Neural progenitor cell (in vitro differentiated cells): ENCODE results near the gene PSG6. TPM values are rescaled to one million over a fixed set of nuclear protein-coding genes. Genes with fewer than 3 reads are reported as not detected.
"Not testable (repeated sequence)": the region's sequence is repeated elsewhere in the genome, so short reads cannot be mapped to it uniquely, and the experiment has no call there.

Experiments
- DNase-seq: peaks from one replicate; pipeline ENCODE4 v3.0.0-alpha.2; 2016; ENCODE audit warnings: low spot score
- H2AFZ ChIP-seq: fragments of 200-600 bp; sonication (generic); replicated peaks from 2 replicates; pipeline ENCODE4 v1.6.1; 2016; ENCODE audit warnings: antibody characterized with exemption
- H3F3A ChIP-seq: fragments of 200-600 bp; sonication (generic); 2 replicates; pipeline ENCODE4 v1.6.1; 2016; ENCODE audit warnings: antibody characterized with exemption, low read depth
- H3K27ac ChIP-seq: fragments of 200-600 bp; sonication (generic); 2 replicates; pipeline ENCODE4 v1.5.1; 2016; ENCODE audit warnings: mild to moderate bottlenecking
- H3K27me3 ChIP-seq: fragments of 200-600 bp; sonication (generic); 2 replicates; pipeline ENCODE4 v1.6.1; 2016; ENCODE audit warnings: mild to moderate bottlenecking, moderate library complexity
- H3K36me3 ChIP-seq: fragments of 200-600 bp; sonication (generic); 2 replicates; pipeline ENCODE4 v1.5.1; 2016
- H3K4me1 ChIP-seq: fragments of 200-600 bp; sonication (generic); 2 replicates; pipeline ENCODE4 v1.6.1; 2016; ENCODE audit warnings: mixed run types
- H3K4me2 ChIP-seq: fragments of 200-600 bp; sonication (generic); 2 replicates; pipeline ENCODE4 v1.6.1; 2016
- H3K4me3 ChIP-seq: fragments of 200-600 bp; sonication (generic); 2 replicates; pipeline ENCODE4 v1.5.1; 2016
- H3K79me2 ChIP-seq: fragments of 200-600 bp; sonication (generic); 2 replicates; pipeline ENCODE4 v1.6.1; 2016; ENCODE audit warnings: low read depth
- H3K9ac ChIP-seq: fragments of 200-600 bp; sonication (generic); 2 replicates; pipeline ENCODE4 v1.6.1; 2016
- H3K9me3 ChIP-seq: fragments of 200-600 bp; sonication (generic); 2 replicates; pipeline ENCODE4 v1.5.1; 2016; ENCODE audit warnings: low read depth
- H4K20me1 ChIP-seq: fragments of 200-600 bp; sonication (generic); 2 replicates; pipeline ENCODE4 v1.6.1; 2016; ENCODE audit warnings: low read depth
- H3K27ac Mint-ChIP-seq: 3 replicates; pipeline ENCODE4 v1.8.0; 2021; ENCODE audit warnings: mixed read lengths
- H3K27me3 Mint-ChIP-seq: 2 replicates; pipeline ENCODE4 v1.8.0; 2022; ENCODE audit warnings: low read depth, mild to moderate bottlenecking, inconsistent platforms, moderate library complexity, mixed read lengths; ENCODE audit not compliant: insufficient read depth
- H3K36me3 Mint-ChIP-seq: 3 replicates; pipeline ENCODE4 v1.8.0; 2021; ENCODE audit warnings: mixed read lengths
- H3K4me1 Mint-ChIP-seq: 3 replicates; pipeline ENCODE4 v1.8.0; 2021; ENCODE audit warnings: mixed read lengths
- H3K4me3 Mint-ChIP-seq: 3 replicates; pipeline ENCODE4 v1.8.0; 2021; ENCODE audit warnings: mild to moderate bottlenecking, moderate library complexity, mixed read lengths
- H3K9me3 Mint-ChIP-seq: 3 replicates; pipeline ENCODE4 v1.8.0; 2020; ENCODE audit warnings: mixed read lengths
- EZH2 ChIP-seq: fragments of 200-600 bp; sonication (generic); IDR thresholded peaks from 2 replicates; pipeline ENCODE4 v1.6.1; 2017; ENCODE audit warnings: antibody characterized with exemption, mild to moderate bottlenecking, moderate library complexity
- EZH2phosphoT487 ChIP-seq: fragments of 200-600 bp; sonication (generic); IDR thresholded peaks from 2 replicates; pipeline ENCODE4 v1.6.1; 2017; ENCODE audit warnings: antibody characterized with exemption
- total RNA-seq: library from RNA; depleted of rRNA; stranded (reverse); fragments of >200 nt; gene quantifications from 2 replicates; pipeline ENCODE4 v1.2.3, GENCODE V29; 2015; ENCODE audit warnings: low replicate concordance
- TF ChIP-seq, protein P1 (sequence below): fragments of 200-600 bp; sonication (generic); IDR thresholded peaks from 2 replicates; pipeline ENCODE4 v1.5.1; 2017; ENCODE audit warnings: antibody characterized with exemption, mild to moderate bottlenecking

The PSG6 gene
- total RNA-seq, 1 donor from 2014 or later, result not detected

DNA sequence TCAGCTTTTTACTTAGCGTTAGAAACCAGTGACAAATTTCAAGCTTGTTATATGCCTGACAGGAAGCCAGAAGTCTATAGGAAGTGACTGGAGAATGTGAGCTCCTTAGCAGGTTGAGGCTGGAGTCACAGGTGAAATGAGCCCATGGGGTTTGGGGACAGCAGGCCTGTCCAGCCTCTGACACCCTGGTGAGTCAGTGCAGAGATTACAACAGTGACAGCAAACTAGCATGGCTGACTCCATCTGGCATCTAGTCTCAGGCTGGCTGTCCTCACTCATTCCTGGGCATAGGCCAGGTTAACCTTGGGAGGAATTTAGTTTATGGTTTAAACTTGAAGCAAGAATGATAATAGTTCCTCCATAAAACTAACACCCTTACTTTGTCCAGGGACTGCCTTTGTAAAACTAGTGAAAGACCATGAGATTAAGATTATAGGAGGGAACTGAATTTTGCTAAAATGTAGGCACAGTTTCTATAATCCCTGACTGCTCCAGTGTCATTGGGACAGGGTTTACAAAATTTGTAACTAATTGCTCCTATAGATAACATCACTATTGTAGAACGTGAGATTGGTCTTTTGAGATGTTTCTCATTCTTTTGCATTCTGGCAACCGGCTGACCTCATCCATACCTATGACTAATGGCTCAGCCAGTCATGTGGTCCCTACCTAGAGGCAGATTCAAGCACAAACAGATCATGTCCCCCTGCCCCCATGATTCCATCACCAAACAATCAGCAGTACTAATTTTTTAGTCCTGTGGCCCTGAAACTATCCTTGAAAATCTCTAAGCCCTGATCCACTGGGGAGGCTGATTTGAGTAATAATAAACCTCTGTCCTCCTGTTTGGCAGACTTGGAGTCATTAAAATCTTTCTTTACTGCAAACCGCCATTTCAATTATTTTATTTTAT, 42.5 kb downstream of the PSG6 start:
- H3K4me2 ChIP-seq, H3K4me3 ChIP-seq, DNase-seq, H3K4me1 ChIP-seq, H3K36me3 Mint-ChIP-seq, H3K27me3 Mint-ChIP-seq, H3F3A ChIP-seq, H3K4me3 Mint-ChIP-seq, H4K20me1 ChIP-seq, H3K9ac ChIP-seq, H3K27ac ChIP-seq, H3K36me3 ChIP-seq, H3K79me2 ChIP-seq, H3K27me3 ChIP-seq, H3K27ac Mint-ChIP-seq, H3K4me1 Mint-ChIP-seq, H2AFZ ChIP-seq: not testable (repeated sequence)
- H3K9me3 ChIP-seq, result peaks cover 12% of the 10 kb centered on the region
- peaks cover 54% of the 10 kb centered on the region for H3K9me3 Mint-ChIP-seq

DNA sequence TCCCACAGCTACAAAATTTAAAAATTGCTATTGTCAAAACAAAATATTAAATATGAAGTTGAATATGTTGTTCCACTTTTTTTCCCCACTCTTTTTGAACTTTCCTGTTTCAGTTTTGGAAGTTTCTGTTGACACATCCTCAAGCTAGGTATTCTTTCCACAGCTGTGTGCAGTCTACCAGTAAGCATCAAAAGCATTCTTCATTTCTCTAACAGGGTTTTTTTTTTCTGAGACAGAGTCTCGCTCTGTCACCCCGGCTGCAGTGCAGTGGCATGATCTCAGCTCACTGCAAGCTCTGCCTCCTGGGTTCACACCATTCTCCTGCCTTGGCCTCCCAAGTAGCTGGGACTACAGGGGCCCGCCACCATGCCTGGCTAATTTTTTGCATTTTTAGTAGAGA, 43.6 kb downstream of the PSG6 start:
- not testable (repeated sequence) for H3K9ac ChIP-seq, H3F3A ChIP-seq, DNase-seq, H2AFZ ChIP-seq, H3K27me3 Mint-ChIP-seq, H3K36me3 ChIP-seq, H3K4me3 Mint-ChIP-seq, H3K4me1 ChIP-seq, H3K27ac Mint-ChIP-seq, H3K36me3 Mint-ChIP-seq, H3K4me1 Mint-ChIP-seq, H3K27me3 ChIP-seq, H3K27ac ChIP-seq, H4K20me1 ChIP-seq, H3K4me2 ChIP-seq, H3K79me2 ChIP-seq, H3K4me3 ChIP-seq
- peaks cover 12% of the 10 kb centered on the region for H3K9me3 ChIP-seq
- peaks cover 52% of the 10 kb centered on the region for H3K9me3 Mint-ChIP-seq

DNA sequence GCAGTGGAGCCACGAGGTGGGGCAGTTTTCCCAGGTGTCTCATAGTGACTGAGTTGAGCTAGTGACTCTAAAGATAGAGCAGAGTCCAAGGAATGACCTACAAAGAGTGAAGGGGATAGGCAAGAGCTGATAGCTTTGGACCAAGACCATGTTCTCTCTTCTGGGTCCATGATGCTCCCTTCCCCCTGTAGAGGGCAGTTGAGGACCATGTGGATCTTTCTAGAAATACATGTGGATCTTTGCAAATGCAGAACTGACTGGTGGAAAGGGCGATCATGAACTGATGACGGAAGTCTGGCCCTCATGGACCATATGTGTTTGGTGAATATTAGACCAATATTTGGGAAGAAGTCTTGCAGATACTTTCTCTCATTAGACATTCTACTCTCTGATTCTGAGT, 45.1 kb downstream of the PSG6 start:
- Histone ChIP-seq H3K79me2 (no peaks in the 10 kb centered on the region), H3K4me2 (no peak overlapping the region), H4K20me1 (no peaks in the 10 kb centered on the region), H3K9me3 (peaks cover 15% of the 10 kb centered on the region), H3K27ac (no peak overlapping the region), H3K27me3 (no peaks in the 10 kb centered on the region), H3K36me3 (no peaks in the 10 kb centered on the region), H2AFZ (no peak overlapping the region), H3K4me3 (no peak overlapping the region), H3K4me1 (no peaks in the 10 kb centered on the region), H3K9ac (no peak overlapping the region), H3F3A (no peaks in the 10 kb centered on the region)
- Mint-ChIP-seq H3K27me3 (peaks cover 2% of the 10 kb centered on the region), H3K4me1 (no peaks in the 10 kb centered on the region), H3K4me3 (no peak overlapping the region), H3K27ac (no peak overlapping the region), H3K36me3 (no peaks in the 10 kb centered on the region), H3K9me3 (peaks cover 46% of the 10 kb centered on the region)
- no peak for DNase-seq
- TF ChIP-seq EZH2 (no peak), EZH2phosphoT487 (no peak)
- TF ChIP-seq, protein P1, sequence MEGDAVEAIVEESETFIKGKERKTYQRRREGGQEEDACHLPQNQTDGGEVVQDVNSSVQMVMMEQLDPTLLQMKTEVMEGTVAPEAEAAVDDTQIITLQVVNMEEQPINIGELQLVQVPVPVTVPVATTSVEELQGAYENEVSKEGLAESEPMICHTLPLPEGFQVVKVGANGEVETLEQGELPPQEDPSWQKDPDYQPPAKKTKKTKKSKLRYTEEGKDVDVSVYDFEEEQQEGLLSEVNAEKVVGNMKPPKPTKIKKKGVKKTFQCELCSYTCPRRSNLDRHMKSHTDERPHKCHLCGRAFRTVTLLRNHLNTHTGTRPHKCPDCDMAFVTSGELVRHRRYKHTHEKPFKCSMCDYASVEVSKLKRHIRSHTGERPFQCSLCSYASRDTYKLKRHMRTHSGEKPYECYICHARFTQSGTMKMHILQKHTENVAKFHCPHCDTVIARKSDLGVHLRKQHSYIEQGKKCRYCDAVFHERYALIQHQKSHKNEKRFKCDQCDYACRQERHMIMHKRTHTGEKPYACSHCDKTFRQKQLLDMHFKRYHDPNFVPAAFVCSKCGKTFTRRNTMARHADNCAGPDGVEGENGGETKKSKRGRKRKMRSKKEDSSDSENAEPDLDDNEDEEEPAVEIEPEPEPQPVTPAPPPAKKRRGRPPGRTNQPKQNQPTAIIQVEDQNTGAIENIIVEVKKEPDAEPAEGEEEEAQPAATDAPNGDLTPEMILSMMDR, result no peak

DNA sequence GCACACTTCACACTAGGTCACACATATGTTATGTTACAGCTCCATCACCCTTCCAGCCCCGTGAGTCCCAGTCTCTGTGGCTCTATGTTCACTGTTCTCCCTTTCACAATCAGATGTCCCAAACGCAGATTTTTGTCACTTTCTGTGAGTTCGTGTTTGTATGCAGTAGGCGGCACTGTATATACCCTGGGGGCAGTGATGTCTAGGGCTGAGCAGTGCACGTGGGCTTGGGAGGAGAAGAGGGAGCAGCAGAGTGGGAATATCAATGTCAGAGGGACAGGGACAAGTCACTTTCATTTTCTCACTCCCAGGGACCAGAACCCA, 60.2 kb downstream of the PSG6 start:
- Histone ChIP-seq H3K9me3 (no peaks in the 10 kb centered on the region), H3K4me1 (no peaks in the 10 kb centered on the region), H3K9ac (no peak overlapping the region), H3K27me3 (no peaks in the 10 kb centered on the region), H3K27ac (no peak overlapping the region), H3K4me2 (no peak overlapping the region), H3K36me3 (no peaks in the 10 kb centered on the region), H3K4me3 (no peak overlapping the region), H2AFZ (no peak overlapping the region), H3F3A (no peaks in the 10 kb centered on the region), H4K20me1 (no peaks in the 10 kb centered on the region), H3K79me2 (no peaks in the 10 kb centered on the region)
- DNase-seq, result no peak
- Mint-ChIP-seq H3K4me3 (peak overlapping the region; percentile 24), H3K27me3 (peaks cover 7% of the 10 kb centered on the region), H3K9me3 (peaks cover 39% of the 10 kb centered on the region), H3K27ac (no peak overlapping the region), H3K36me3 (no peaks in the 10 kb centered on the region), H3K4me1 (no peaks in the 10 kb centered on the region)
- TF ChIP-seq EZH2, result no peak
- TF ChIP-seq EZH2phosphoT487, result no peak
- TF ChIP-seq, protein P1, result no peak
